Hepatic stellate cell (primary cell): ENCODE measurements around the gene PPP1CA.
A peak's percentile ranks its signal among the peaks of the same experiment; 100 is the strongest.

ENCODE experiments used
- DNase-seq: peaks from one replicate; pipeline ENCODE4 v3.0.0; 2011; ENCODE audit warnings: low spot score

PPP1CA gene

DNA sequence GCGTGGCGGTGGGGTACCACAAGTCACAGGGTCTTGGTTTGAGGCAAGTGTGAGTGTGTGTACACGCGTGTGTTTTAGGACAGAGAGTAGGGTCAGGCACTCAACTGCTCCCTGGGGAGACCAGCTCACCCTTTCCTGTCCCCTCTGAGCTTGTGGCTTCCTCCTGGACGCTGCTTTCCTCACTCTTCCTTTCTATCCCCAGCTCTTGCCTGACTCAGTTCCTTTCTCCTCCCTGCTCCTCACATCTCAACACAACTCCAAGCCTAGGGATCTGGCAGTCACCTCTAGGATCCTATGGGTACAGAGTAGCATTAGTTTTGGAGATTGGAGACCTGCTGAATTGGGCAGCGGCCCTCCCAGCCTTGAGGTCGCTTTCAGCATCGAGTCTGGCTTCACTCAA lies 32.4 kb downstream of the PPP1CA start:
- no peak for DNase-seq

DNA sequence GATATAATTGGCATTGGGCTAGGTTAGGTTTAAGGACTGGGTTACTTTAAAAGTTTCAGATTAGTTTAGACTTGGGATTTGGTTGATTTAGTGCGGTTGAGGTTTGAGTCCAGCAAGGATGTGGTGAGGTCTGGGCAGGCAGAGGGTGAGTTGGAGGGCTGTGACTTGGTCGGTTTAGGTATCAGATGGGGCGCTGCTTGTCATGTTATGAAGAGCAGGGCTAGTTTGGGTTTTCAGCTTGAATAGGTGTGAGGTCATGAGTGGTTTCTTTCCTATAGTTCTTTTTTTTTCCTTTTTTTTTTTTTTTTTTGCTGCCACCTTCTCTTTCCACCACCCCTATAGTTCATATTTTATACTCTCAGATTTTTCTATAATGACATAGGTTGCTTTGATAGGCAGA lies 33.0 kb downstream of the PPP1CA start:
- DNase-seq: no peak

DNA sequence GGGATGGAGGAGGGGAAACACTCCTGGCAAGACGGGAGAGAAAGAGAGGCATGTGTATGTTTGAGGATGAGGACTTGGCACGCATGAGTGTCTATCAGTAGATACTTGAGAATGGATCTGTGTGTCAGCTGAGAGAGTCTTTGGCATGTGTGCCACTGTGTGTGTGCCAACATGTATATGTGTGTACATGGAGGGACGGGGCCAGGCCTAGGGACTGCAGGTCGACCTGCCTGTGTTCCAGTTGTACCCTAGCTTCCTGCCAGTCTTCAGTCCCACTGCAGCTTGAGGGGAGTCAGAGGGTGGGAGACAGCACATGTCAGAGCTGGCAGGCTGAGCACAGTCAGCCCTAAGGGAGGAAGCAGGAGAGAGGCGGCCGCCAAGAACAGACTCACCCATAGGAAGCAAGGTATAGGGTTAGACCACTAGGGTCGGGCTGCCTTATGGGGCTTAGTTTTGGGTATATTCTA lies 33.9 kb downstream of the PPP1CA start:
- DNase-seq: no peak

DNA sequence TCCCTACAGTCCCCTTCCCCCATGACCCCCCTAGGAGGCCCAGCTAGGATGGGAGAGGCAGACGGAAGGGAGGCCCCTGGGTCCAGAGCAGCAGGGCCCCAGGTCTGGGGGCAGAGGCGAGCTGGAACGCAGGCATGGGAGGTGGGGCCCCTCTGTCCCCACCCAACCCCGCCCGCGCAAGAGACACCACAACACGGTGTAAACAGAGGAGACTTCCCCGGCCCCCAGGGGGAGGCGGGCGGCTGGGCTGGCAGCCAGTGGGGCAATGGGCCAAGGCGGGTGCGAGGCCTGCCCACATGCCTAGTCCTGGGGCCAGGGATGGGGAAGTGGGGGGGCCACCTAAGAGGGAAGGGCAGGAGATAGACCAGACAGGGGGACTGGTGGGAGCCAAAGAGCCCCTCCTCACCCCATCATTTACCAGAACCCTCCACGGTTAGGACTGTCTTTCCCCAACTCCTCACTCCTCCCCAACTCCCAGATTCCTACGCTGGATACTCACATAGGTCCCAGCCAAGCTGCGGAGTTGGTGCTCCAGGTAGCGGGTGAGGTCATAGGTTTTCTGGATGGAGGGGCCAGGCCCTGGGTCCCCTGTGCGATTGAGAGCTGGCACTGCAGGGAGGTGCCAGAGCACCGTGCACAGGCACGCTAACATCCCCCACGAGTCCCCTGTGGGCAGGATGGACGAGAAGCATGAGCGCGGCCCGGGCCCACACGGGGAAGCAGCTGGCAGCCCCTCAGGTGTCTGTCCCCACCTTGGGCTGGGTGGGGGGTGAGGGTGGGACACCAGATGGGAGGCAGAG lies 34.5 kb downstream of the PPP1CA start:
- DNase-seq: no peak

DNA sequence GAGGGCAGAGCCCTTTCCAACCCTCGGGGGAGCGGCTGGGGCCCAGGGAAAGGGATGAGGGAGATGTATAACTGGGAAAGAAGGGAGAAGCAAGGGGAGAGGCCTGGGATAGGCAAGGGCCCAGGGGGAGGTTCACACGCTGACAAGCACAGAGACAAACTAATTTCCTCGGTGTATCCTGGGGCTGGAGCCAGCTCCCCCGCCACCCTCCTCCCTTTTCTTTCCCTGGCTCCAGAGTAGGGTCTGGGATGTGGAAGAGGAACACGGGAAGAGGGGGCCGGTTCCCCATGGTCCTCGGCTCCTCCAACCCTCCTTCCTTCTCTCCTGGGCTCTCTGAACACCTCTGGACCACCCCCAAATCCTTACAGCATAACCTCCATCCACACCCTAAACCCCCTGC lies 35.1 kb downstream of the PPP1CA start:
- no peak for DNase-seq

DNA sequence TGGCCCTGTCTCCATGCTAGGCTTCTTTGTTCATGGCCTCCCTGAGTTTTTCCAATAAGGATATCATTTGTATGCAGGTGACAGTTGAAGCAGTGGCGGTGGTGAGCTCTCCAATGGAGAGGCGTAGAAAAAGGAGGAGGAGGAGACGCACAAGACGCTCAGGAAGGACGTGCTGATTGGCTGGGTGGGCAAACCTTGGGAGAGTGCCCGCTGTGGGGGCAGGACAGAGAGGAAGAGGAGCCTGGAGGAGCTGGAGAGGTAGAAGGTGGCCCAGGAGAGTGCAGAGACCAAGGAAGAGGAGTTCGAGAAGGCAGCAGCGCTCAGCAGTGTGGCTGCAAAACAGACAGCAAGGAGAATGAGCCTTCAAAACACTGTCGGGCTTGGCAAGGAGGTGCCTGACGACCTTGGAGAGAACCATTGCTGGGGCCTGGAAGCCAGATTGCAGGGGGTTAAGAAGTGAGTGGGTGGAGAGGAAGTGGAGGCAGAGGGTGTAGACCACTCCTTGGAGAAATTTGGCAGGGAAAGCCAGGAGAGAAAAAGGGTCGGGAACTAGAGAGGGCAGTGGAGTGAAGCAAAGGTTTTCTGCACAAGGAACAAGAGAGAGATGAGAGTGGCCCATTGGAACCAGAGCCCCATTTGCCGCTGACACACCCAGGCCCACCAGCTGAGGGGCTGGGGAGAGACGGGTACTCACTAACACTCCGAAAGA lies 35.8 kb downstream of the PPP1CA start:
- DNase-seq: no peak

DNA sequence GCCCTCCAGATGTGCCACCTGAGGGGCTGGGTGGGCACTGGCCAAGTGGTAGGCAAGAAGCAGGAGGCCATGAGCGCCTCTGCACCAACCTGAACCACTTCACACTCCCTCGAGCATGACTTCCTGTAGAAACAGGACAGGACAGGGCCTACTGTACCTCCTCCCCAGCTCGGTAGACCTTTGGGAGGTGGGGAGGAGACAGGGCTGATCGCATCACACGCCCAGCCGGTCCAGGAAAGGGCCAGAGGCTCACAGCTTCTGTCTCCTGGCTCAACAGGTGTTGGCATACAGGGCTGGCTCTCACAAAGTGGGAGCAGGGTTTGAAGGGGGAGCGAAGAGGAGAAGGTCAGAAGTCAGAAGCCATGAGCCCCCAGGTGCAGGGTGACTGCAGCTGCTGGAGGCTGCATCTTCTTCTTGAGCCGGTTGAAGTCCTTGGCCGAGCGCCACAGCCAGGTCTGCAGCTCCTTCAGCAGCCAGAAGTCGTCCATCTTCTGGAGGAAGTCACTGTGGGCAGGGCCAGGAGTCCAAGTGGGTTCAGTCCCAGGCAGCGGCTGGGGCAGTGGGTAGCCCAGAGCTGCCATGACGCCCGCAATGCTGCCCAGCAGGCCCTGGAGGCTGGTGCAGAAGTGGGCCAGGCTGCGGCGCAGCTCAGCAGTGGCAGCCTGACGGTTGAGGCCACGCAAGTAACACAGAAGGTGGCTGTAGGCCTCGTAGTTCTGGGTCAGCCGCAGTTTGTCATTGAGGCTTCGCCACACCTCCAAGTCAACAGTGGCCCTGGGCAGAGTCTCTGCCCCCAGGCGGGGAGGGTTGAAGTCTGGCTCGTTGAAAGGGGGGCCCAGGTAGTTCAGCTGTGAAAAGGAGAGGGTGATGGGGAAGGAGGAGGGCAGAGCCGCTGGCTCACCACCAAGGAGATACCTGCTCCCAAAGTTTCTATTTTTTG lies 36.6 kb downstream of the PPP1CA start:
- no peak for DNase-seq

DNA sequence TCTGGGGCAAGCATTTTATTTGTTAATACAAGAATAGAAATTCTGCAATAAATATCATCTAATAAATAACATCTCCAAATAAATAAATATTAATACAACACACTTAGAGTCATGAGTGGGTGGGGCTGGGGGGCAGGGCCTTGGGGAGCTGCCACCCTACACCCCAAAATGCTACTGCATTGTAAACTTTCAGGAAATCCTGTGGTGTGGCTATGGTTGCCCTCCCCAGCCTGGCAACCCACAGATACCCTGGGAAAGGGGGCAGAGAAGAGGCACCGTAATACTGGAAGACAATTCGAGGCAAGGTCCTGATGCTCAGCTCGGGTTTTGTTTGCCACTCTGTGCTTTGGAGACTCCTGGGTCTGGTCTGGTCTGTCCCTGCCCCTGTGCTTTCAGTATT lies 37.5 kb downstream of the PPP1CA start:
- no peak for DNase-seq

DNA sequence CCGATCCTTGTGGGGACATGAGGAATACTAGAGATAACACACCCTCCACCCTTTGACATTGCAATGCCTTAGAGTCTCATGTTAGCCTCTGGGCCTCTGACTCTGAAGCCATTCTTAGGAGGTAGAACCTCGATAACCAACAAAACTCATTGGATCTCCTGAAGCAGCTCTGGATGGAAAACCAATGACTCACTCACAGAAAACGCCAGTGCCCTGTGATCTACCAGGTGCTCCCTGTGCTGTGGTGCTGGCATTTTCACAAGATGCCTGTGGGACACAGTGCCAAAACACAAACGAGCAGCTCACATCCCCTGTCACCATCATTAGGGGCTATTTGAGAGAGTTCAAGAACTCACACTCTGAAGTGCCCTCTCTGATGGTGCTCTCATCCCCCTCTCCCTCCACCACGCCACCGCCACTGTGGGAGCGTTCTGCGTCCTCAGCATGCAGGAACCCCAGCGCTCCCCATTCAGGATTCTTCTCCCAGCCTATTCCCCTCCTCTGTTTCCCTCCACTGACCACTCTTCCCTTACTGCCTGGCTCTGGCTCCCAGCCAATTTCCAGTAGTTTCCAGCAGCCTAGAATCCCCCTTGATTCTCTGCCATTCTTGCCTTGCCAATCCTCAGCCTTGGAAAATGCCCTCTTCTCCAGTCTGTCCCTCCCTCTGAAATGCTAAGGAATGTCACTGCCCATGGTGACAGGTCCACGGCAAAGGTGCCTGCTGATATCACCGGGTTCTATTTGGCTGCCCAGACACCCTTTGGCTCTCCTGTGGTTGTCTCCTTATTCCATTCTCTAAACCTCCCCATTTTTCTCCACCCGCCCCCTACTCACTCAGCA lies 43.6 kb downstream of the PPP1CA start:
- DNase-seq: no peak

DNA sequence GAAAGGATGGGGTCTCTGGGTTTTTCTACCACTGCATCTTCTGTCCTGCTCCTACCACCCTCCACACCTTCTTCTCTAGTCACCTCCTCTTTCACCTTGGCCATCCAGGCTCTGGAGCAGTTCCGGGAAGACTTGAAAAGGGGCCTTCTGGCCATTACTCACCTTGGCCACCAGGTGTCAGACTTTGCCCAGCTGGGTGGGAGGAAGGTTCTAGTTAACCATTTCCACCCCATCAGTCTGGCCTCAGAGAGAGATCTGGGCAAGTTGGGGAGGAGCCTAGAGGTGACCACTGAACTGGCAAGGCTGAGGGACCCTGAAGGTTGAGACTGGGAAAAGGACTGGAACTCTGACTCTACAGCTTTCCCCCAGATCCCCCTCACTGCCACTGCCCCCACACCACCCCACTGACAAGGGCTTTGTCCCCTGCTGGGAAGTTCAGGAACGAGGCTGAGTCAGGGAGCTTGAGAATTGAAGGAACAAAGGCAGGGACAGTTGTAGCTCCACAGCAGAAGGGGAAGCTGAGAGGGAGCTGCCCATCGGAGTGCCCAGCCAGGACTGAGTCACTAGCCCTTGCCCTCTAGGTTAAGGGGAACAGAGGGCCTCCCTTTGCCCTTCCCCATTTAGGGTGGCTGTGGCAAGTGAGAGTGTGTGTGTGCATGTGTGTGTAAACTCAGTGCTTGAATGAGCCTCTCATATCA lies 44.6 kb downstream of the PPP1CA start:
- peak; percentile 85 for DNase-seq

DNA sequence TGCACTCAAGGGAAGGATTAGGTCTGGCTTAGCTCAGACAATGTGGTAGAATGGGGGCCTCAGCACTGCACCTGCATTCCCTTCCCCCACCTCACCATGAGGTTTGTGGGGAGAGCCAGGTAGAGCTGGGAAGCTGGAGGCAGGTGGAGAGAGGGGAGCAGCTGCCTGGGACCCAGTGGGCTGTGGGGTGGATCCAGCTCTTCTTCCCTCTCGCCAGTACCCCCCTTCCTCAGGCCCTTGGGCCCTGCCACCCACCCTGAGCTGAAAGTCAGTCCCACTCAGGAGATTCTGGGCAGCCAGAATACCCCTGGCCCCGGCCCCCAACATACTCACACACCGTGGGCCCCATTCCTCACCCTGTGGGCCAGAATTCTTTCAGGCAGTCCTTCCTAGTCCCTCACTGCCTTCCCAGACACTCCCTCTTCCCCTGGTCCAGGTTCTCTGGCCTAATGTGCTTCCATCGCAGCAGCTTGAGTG lies 45.2 kb downstream of the PPP1CA start:
- DNase-seq: no peak

DNA sequence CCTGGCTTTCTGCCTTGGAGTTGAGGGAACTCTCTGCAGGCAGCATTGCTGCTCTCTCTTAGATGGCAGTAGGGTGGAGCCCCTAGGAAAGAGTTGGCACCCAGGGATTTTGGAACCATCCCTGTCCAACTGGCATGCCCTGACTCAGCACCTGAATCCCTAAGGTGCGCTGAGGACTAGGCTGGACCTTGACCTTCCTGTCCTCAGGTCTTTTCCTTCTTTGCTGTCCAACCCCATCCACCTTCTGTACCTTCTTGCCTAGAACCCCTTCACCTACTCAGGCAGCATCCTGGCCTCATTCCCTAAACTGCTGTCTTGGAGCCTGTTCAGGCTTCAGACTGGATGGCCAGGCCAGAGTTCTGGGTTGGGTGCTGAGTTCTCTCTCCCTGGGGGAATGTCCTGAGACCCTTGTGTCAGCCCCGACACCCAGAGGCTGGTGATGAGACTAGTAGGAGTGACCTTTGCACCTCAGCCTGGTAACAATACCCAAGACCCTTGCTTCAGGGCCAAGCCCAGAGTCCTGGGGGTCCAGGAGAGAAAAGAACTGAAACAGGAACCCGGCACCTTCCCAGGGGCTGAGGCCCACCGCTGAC lies 45.8 kb downstream of the PPP1CA start:
- DNase-seq: no peak

DNA sequence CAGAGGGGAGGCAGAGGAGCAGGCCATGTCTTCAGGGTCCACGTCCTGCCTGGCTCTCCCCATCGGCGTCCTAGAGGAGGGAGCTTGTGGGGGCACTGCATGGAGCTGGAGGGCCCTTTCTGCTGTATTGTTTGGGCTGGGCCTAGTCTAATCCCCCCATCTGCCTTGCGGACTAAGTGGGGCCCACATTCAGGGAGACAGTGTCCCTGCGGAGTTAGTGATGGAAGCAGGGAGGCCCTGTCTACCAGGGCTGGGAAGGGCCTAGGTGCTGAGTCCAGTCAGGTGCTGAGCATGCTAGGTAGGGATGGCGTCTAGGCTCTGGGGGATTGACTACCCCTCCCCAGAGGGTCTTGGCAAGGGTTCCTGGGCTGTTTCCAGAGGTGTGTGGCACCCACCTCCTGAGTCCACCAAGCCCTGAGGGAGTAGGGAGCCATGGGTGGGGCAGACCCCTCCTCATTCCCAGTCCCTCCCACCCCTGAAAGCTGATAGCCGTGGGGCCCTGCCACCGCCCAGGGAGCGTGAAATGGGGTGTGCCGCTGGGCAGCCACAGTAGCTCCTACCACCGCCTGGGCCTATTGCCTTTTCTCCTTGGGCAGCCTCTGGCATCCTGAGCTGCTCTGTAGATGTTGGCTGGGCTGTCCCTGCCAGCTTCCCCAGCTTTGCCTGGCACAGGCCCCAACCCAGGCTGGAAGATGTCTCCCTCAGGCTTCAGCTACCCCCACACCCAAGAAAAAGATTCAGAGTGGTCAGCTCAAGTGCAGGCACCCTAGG lies 46.5 kb downstream of the PPP1CA start:
- no peak for DNase-seq

DNA sequence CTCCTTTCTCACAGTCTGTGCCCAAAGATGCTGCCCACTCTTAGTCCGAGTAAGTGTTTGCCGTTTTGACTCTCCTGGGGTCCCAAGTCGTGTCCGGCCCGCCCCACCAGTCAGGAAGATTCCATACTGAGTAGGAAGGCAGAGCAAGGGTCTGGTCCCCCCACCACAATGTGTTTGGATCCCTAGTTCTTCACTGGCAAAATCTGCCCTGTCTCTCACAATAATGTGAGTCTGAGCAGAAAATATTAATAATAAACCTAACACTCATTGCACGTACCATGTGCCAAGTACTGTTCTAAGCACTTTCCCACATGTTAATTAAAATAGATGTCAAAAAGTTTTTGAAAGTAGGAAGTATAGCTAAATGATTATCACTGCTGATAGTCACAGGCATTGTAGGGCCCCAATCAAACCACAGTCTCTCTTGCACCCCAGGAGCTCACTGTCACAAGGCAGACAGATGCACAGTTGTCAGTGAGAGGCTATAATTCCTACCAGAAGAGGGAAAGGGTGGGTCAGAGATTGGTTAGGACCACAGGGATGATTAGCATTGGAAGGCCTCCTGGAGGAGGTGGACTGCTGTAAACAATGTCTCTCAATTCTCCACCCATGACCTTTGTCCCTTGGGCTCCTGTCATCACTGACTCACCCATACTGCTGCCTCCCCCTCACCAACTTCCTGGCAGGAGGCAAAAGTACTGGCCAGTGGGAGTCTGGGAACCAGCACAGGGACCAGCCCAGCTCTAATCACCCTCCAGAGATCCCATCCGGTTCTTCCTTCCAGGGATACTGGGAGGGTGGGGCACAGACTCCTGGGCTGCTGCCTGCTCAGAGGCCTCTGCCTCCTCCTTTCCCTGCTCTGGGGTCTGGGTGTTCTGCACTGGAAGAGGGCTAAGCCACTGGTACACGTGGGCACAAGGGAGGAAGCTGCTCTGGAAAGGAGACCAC lies 47.3 kb downstream of the PPP1CA start:
- peak; percentile 99 for DNase-seq

DNA sequence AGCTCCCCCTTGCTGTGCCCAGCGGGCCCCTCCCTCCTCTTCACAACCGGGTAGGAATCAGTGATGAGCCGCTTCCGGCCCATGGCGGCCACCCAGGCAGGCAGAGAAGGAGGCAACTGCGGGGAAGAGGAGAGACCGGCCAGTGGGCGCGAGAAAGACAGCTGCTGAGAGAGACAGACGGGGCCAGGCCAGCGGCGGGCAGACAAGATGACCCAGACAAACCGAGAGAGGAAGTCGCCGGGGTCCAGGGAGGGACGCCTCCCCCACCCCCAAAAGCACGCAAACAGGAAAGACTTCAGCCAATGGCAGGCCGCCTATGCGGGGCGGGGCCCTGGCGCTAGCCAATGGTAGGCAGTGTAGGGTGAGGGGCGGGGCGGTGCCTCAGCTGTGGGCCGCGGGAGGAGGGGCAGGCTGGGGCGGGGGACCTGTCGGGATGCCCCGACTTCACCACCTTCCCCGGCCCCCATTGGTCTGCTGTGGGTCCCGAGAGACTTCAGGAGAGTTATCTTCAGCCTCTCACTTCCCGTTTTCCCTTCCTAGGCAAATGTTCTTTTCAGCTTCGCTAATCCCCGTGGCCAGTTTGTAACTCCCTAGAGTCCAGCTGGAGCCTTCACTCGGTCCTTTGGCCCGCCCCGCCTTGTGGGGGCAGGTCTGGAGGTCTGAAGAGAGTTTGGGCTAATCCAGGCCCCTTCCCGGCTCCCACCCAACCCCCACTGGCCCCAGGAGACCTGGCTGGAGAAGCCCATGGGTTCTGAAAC lies 48.2 kb downstream of the PPP1CA start, which contains the start of gene POLD4:
Gene POLD4, minus strand, starts transcription at position 230 of the 758 bp plus-strand sequence. Its CDS starts 147 bp downstream, at position 83.
- peak; percentile 98 for DNase-seq

DNA sequence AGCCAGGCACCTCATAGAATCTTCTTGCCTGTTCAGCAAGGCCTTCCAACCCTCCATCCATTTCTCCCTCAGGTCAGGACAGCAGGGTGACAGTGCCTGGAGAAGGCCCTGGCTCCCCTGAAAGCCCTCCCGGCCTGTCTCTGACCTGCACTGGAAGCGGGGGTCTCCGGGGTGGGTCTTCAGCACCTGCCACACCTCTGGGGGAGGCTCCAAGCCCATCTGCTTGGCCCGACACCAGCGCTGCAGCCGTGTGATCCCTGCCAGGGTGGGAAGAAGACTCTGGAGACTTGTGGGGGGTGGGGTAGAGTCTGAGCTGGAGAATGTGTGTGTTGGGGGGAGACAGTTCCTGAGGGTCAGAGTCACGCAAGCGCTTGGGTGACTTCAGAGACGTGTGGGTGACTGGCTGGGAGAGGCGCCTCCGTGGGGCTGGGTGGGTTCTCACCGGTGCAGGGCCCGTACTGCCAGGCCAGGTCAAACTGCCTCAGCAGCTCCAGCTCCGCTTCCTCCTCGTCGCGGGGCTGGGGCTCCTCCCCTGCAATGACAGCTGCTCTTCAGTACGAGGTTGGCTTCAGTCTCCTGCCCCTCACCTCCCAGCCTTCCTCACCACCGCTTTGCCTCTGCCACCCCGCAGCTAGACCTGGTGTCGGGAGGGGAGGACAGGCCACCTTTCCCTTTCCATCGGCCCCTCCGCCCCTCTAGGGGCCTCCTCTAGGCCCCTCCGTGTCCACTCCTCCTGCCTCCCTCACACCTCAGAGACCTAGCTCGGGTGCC lies 48.9 kb downstream of the PPP1CA start:
- DNase-seq: peak; percentile 51
